Measurements from ENCODE around the gene TOR2A. TPM values are rescaled to one million over a fixed set of nuclear protein-coding genes. Genes with fewer than 3 reads are reported as not detected.
A peak's percentile ranks its signal among the peaks of the same experiment; 100 is the strongest.

The TOR2A gene
- total and polyA plus RNA-seq, 9 of the 15 experiments (the other 6 are each of a cell fraction or from before 2014, with no cell fraction given), result 0.80 to 25.9 (median 11.1) TPM

DNA sequence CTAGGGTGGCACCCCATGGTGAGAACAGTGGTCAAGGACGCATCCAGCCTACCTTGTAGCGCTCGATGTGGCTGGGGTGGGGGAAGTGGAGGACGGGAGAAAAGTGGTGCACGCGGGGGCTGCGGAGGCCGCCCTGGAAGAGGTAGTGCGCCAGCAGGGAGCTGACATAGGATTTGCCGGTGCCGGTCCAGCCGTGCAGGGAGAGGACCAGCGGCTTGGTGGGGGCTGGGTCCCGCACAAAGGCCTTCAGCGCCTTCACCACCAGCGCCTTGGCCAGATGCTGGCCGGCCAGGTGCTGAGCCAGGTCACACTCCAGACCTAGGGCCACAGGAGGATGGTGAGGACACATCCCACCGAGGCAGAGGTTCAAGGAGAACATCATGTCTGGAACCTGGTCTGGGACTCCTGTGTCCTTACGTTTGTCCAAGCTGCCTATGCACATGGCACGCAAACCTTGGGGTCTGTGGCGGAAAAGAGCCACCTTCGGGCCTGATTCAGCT lies 797 bp downstream of the TOR2A start (continued):
- TF ChIP-seq TAF15 (IDR thresholded peaks at IDR 0.05; ENCODE audit: low read depth, low read length) (no peak), RAD21 (CRISPR knock-in tag; conservative IDR thresholded peaks at IDR 0.05 in 1 of 2, IDR thresholded peaks at IDR 0.05 in 1 of 2) (peak in 1 of 2 experiments; percentile 85; a peak in 2 of 4 replicates), LEF1 (IDR thresholded peaks at IDR 0.05) (no peak), THAP7 (CRISPR knock-in tag; IDR thresholded peaks at IDR 0.05) (no peak), ZNF23 (CRISPR knock-in tag; IDR thresholded peaks at IDR 0.05) (no peak), ZNF830 (CRISPR knock-in tag; IDR thresholded peaks at IDR 0.05) (no peak), ZNF589 (CRISPR knock-in tag; IDR thresholded peaks at IDR 0.05; ENCODE audit: low read depth) (no peak), SMAD3 (CRISPR knock-in tag; conservative IDR thresholded peaks at IDR 0.05) (no peak), ESRRB (CRISPR knock-in tag; IDR thresholded peaks at IDR 0.05; ENCODE audit: borderline replicate concordance) (no peak), ZNF449 (CRISPR knock-in tag; IDR thresholded peaks at IDR 0.05) (no peak), HDAC2 (IDR thresholded peaks at IDR 0.05) (no peak), MYBL2 (IDR thresholded peaks at IDR 0.05; ENCODE audit: low read depth) (no peak), MYBL2 (CRISPR knock-in tag; IDR thresholded peaks at IDR 0.05; ENCODE audit: borderline replicate concordance) (no peak), ZNF592 (IDR thresholded peaks at IDR 0.05) (no peak), U2AF1 (optimal IDR thresholded peaks at IDR 0.05; ENCODE audit: low read depth, low read length) (no peak), E2F5 (CRISPR knock-in tag; IDR thresholded peaks at IDR 0.05) (0 out of 2 replicates have a peak, but pooled peaks have one; percentile 57), PKNOX1 (IDR thresholded peaks at IDR 0.05) (no peak)
- TF ChIP-seq, protein P1, sequence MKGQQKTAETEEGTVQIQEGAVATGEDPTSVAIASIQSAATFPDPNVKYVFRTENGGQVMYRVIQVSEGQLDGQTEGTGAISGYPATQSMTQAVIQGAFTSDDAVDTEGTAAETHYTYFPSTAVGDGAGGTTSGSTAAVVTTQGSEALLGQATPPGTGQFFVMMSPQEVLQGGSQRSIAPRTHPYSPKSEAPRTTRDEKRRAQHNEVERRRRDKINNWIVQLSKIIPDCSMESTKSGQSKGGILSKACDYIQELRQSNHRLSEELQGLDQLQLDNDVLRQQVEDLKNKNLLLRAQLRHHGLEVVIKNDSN (CRISPR knock-in tag; IDR thresholded peaks at IDR 0.05), result peak; percentile 1; the same call in 1 of the 2 replicates
